Upper lobe of left lung (tissue), 4 donors: ENCODE data around the gene POU2F2.

Source experiments
- EP300 ChIP-seq, 4 donors: sonication (generic); formaldehyde crosslinking; IDR thresholded peaks; one replicate each; pipeline ENCODE4 v1.5.1; 2017; ENCODE audit warnings: antibody characterized with exemption in 4 of 4, control low read depth in 2 of 4
- TF ChIP-seq, protein P1 (sequence below), 6 experiments: fragments of 450-650 bp in 4 of 6; fragments of 200-600 bp in 2 of 6; sonication (generic) in 2 of 6; IDR thresholded peaks; one replicate each; pipeline ENCODE4 v1.5.1; 2016 to 2019; ENCODE audit warnings: antibody characterized with exemption in 6 of 6

DNA sequence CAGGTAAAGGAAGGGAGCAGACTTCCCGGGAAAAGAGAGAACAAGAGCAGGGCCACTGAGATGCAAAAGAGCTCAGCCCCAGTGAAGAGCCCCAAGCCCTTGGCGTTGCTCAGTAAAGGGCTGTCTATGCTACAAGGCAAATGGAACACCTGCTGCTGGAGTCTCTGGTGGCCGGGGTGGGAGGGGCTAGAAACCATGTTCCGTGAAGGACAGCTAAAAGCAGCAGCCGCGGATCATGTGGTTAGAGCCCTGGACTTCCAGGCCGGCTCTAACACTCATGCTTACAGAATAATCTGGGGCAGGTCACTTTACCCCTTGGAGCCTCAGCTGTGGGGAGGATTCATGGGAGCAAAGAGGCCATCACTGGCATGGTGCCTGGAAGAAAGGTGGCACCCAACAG, 17.8 kb downstream of the POU2F2 start:
- TF ChIP-seq, protein P1, sequence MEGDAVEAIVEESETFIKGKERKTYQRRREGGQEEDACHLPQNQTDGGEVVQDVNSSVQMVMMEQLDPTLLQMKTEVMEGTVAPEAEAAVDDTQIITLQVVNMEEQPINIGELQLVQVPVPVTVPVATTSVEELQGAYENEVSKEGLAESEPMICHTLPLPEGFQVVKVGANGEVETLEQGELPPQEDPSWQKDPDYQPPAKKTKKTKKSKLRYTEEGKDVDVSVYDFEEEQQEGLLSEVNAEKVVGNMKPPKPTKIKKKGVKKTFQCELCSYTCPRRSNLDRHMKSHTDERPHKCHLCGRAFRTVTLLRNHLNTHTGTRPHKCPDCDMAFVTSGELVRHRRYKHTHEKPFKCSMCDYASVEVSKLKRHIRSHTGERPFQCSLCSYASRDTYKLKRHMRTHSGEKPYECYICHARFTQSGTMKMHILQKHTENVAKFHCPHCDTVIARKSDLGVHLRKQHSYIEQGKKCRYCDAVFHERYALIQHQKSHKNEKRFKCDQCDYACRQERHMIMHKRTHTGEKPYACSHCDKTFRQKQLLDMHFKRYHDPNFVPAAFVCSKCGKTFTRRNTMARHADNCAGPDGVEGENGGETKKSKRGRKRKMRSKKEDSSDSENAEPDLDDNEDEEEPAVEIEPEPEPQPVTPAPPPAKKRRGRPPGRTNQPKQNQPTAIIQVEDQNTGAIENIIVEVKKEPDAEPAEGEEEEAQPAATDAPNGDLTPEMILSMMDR (IDR thresholded peaks at IDR 0.05) = no peak
- no peak for TF ChIP-seq EP300 (IDR thresholded peaks at IDR 0.05)
